ENCODE measurements around the gene KDR. TPM values are rescaled to one million over a fixed set of nuclear protein-coding genes. Genes with fewer than 3 reads are reported as not detected.

The KDR gene
- total RNA-seq, 5 donors from 2014 or later (not counting 1 experiment from before 2014, with no cell fraction given): 0.10 to 0.28 (median 0.23) TPM; not detected in 2

GRCh38 chr4:55125763-55126541 is 557 bp upstream of the KDR start:
- Mint-ChIP-seq H3K27me3 (peaks cover 34 to 41% of the 10 kb centered on the region in 2 donors), H3K4me3 (peak overlapping the region in 2 of 3 donors; percentile 9 to 45)

GRCh38 chr4:55124322-55125076 is 896 bp downstream of the KDR start:
- ATAC-seq (replicated peaks in 1 of 4): no peak
- H3K27me3 Mint-ChIP-seq: peaks cover 34 to 41% of the 10 kb centered on the region in 2 donors

More at GRCh38 chr4:55125763-55126541, 557 bp upstream of the KDR start:
- H3K27ac Mint-ChIP-seq: no peak overlapping the region
- 7% methylated on average over 30 of the region's 32 CpGs for WGBS (ENCODE audit: insufficient coverage)
- Histone ChIP-seq H3K36me3 (ENCODE audit: control insufficient read depth in 2 of 2, extremely low read depth in 1 of 2, insufficient read depth in 1 of 2, low read length in 1 of 2) (no peaks in the 10 kb centered on the region), H3K4me3 (ENCODE audit: control insufficient read depth in 1 of 2, extremely low read depth in 1 of 2, low read length in 1 of 2) (no peak overlapping the region), H3K4me1 (ENCODE audit: control insufficient read depth in 1 of 2, extremely low read depth in 1 of 2, insufficient read depth in 2 of 2, low read length in 2 of 2) (no peaks in the 10 kb centered on the region), H3K27me3 (replicated peaks in 1 of 2; ENCODE audit: control insufficient read depth in 2 of 2, extremely low read depth in 1 of 2, insufficient read depth in 2 of 2, low read length in 1 of 2) (peaks cover 22 to 23% of the 10 kb centered on the region in 2 experiments), H3K27ac (ENCODE audit: low read length) (no peak overlapping the region), H3K9me3 (no peaks in the 10 kb centered on the region)
- no peak for DNase-seq
- H3K4me1 Mint-ChIP-seq: peaks cover 0 to 14% (median 5%) of the 10 kb centered on the region in 3 donors
- peaks cover 0 to 3% (median 3%) of the 10 kb centered on the region in 3 donors for H3K9me3 Mint-ChIP-seq
- no peak for ATAC-seq (replicated peaks in 1 of 4)
- POLR2A ChIA-PET: no interaction called here
- no peaks in the 10 kb centered on the region for H3K36me3 Mint-ChIP-seq
- CTCF ChIA-PET: no interaction called here

GRCh38 chr4:55123791-55124190 is 1.6 kb downstream of the KDR start:
- H3K4me1 Mint-ChIP-seq: peaks cover 0 to 14% (median 5%) of the 10 kb centered on the region in 3 donors
- no peak overlapping the region for H3K4me3 ChIP-seq (ENCODE audit: control insufficient read depth in 1 of 2, extremely low read depth in 1 of 2, low read length in 1 of 2)
- H3K27me3 Mint-ChIP-seq: peaks cover 34 to 41% of the 10 kb centered on the region in 2 donors
- H3K27ac ChIP-seq (ENCODE audit: low read length): no peak overlapping the region
- no peak overlapping the region for H3K27ac Mint-ChIP-seq
- no peaks in the 10 kb centered on the region for H3K36me3 ChIP-seq (ENCODE audit: control insufficient read depth in 2 of 2, extremely low read depth in 1 of 2, insufficient read depth in 1 of 2, low read length in 1 of 2)
- peaks cover 0 to 3% (median 3%) of the 10 kb centered on the region in 3 donors for H3K9me3 Mint-ChIP-seq
- H3K36me3 Mint-ChIP-seq: no peaks in the 10 kb centered on the region
- no peak for DNase-seq
- POLR2A ChIA-PET: no interaction called here
- peaks cover 22 to 23% of the 10 kb centered on the region in 2 experiments for H3K27me3 ChIP-seq (replicated peaks in 1 of 2; ENCODE audit: control insufficient read depth in 2 of 2, extremely low read depth in 1 of 2, insufficient read depth in 2 of 2, low read length in 1 of 2)
- 50% methylated on average over 2 of the region's 6 CpGs for WGBS (ENCODE audit: insufficient coverage)
- CTCF ChIA-PET: no interaction called here
- no peaks in the 10 kb centered on the region for H3K4me1 ChIP-seq (ENCODE audit: control insufficient read depth in 1 of 2, extremely low read depth in 1 of 2, insufficient read depth in 2 of 2, low read length in 2 of 2)
- no peak for ATAC-seq (replicated peaks in 1 of 4)
- peak overlapping the region in 1 of 3 donors; percentile 22 for H3K4me3 Mint-ChIP-seq
- no peaks in the 10 kb centered on the region for H3K9me3 ChIP-seq

More at GRCh38 chr4:55124322-55125076, 896 bp downstream of the KDR start:
- CTCF ChIA-PET: no interaction called here
- no peaks in the 10 kb centered on the region for H3K36me3 Mint-ChIP-seq
- H3K27ac Mint-ChIP-seq: no peak overlapping the region
- Histone ChIP-seq H3K36me3 (ENCODE audit: control insufficient read depth in 2 of 2, extremely low read depth in 1 of 2, insufficient read depth in 1 of 2, low read length in 1 of 2) (no peaks in the 10 kb centered on the region), H3K4me3 (ENCODE audit: control insufficient read depth in 1 of 2, extremely low read depth in 1 of 2, low read length in 1 of 2) (no peak overlapping the region), H3K27me3 (replicated peaks in 1 of 2; ENCODE audit: control insufficient read depth in 2 of 2, extremely low read depth in 1 of 2, insufficient read depth in 2 of 2, low read length in 1 of 2) (peaks cover 22 to 23% of the 10 kb centered on the region in 2 experiments), H3K9me3 (no peaks in the 10 kb centered on the region), H3K27ac (ENCODE audit: low read length) (no peak overlapping the region), H3K4me1 (ENCODE audit: control insufficient read depth in 1 of 2, extremely low read depth in 1 of 2, insufficient read depth in 2 of 2, low read length in 2 of 2) (no peaks in the 10 kb centered on the region)
- H3K4me1 Mint-ChIP-seq: peaks cover 0 to 14% (median 5%) of the 10 kb centered on the region in 3 donors
- H3K9me3 Mint-ChIP-seq: peaks cover 0 to 3% (median 3%) of the 10 kb centered on the region in 3 donors
- H3K4me3 Mint-ChIP-seq: peak overlapping the region in 1 of 3 donors; percentile 22
- POLR2A ChIA-PET: no interaction called here
- 21% methylated on average over 31 of the region's 34 CpGs for WGBS (ENCODE audit: insufficient coverage)
- DNase-seq: no peak

DNA sequence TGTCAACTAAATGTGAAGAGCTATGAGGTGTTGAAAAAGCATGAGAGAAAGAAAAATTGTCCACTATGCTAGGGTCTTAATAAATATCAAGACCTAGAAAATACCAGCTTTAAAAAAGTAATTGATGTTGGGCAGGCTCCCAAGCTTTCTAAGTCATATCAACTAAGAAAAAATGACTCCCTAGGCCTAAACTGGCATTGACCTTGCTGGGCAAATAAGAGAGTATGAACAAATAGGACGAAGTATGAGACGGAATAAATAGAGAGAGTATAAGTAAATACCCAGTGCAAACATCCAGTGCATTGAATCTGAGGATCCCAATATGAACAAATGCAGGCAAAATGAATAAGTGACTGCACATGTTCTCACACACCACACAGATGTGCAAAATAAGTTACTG is 3.2 kb downstream of the KDR start:
- H3K27me3 ChIP-seq (replicated peaks in 1 of 2; ENCODE audit: control insufficient read depth in 2 of 2, extremely low read depth in 1 of 2, insufficient read depth in 2 of 2, low read length in 1 of 2): peaks cover 22 to 23% of the 10 kb centered on the region in 2 experiments
- H3K4me3 ChIP-seq (ENCODE audit: control insufficient read depth in 1 of 2, extremely low read depth in 1 of 2, low read length in 1 of 2): no peak overlapping the region
- ChIA-PET CTCF (no interaction called here), POLR2A (no interaction called here)
- H3K9me3 ChIP-seq: no peaks in the 10 kb centered on the region
- Mint-ChIP-seq H3K9me3 (no peaks in the 10 kb centered on the region), H3K36me3 (no peaks in the 10 kb centered on the region), H3K27me3 (peaks cover 30 to 36% of the 10 kb centered on the region in 2 donors), H3K4me1 (peaks cover 0 to 14% (median 5%) of the 10 kb centered on the region in 3 donors), H3K27ac (no peak overlapping the region), H3K4me3 (no peak overlapping the region)
- ATAC-seq (replicated peaks in 1 of 4) (no peak), DNase-seq (no peak)
- no CpG with 5 or more reads among the region's 2 CpGs for WGBS (ENCODE audit: insufficient coverage)
- no peak overlapping the region for H3K27ac ChIP-seq (ENCODE audit: low read length)
- no peaks in the 10 kb centered on the region for H3K4me1 ChIP-seq (ENCODE audit: control insufficient read depth in 1 of 2, extremely low read depth in 1 of 2, insufficient read depth in 2 of 2, low read length in 2 of 2)
- H3K36me3 ChIP-seq (ENCODE audit: control insufficient read depth in 2 of 2, extremely low read depth in 1 of 2, insufficient read depth in 1 of 2, low read length in 1 of 2): no peaks in the 10 kb centered on the region

DNA sequence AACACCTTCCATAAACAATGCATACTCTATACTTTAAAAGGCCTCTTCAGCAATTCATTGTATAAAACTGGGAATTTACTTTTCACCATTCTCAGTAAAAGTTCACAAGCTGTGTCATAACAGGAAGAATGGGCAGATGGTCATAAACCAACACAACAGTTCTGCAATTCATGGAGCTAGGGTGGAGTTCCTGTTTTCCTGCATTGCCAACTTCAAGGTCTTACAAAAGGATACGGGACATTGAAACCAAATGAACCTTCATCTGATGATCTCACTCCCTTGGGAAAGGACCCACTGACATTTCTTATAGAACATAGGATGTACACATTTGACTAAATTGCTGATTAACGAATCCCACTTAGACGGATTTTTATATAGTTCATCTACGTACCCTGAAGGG is 4.1 kb downstream of the KDR start:
- WGBS (ENCODE audit: insufficient coverage): no CpG with 5 or more reads among the region's 4 CpGs
- Histone ChIP-seq H3K9me3 (no peaks in the 10 kb centered on the region), H3K4me3 (ENCODE audit: control insufficient read depth in 1 of 2, extremely low read depth in 1 of 2, low read length in 1 of 2) (no peak overlapping the region), H3K4me1 (ENCODE audit: control insufficient read depth in 1 of 2, extremely low read depth in 1 of 2, insufficient read depth in 2 of 2, low read length in 2 of 2) (no peaks in the 10 kb centered on the region), H3K27ac (ENCODE audit: low read length) (no peak overlapping the region), H3K27me3 (replicated peaks in 1 of 2; ENCODE audit: control insufficient read depth in 2 of 2, extremely low read depth in 1 of 2, insufficient read depth in 2 of 2, low read length in 1 of 2) (peaks cover 17 to 20% of the 10 kb centered on the region in 2 experiments), H3K36me3 (ENCODE audit: control insufficient read depth in 2 of 2, extremely low read depth in 1 of 2, insufficient read depth in 1 of 2, low read length in 1 of 2) (no peaks in the 10 kb centered on the region)
- H3K4me1 Mint-ChIP-seq: peaks cover 0 to 10% (median 5%) of the 10 kb centered on the region in 3 donors
- no peaks in the 10 kb centered on the region for H3K36me3 Mint-ChIP-seq
- no peaks in the 10 kb centered on the region for H3K9me3 Mint-ChIP-seq
- CTCF ChIA-PET: no interaction called here
- no peak for ATAC-seq (replicated peaks in 1 of 4)
- H3K27me3 Mint-ChIP-seq: peaks cover 23 to 32% of the 10 kb centered on the region in 2 donors
- POLR2A ChIA-PET: no interaction called here
- H3K27ac Mint-ChIP-seq: no peak overlapping the region
- DNase-seq: no peak
- H3K4me3 Mint-ChIP-seq: no peak overlapping the region

DNA sequence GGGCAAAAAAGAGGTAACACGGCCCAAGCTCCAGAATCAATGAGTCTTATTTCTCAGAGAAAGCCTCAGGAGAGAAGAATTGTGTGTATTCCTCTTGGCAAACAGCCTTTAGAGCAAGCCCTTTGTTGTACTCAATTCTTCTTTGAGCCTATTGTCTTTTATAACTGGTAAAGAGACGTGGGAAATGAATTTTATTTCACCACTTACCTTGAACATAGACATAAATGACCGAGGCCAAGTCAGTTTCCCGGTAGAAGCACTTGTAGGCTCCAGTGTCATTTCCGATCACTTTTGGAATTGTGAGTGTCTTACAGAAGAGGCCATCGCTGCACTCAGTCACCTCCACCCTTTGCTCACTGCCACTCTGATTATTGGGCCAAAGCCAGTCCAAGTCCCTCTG is 7.0 kb downstream of the KDR start:
- peaks cover 0 to 25% of the 10 kb centered on the region in 2 donors for H3K27me3 Mint-ChIP-seq
- Histone ChIP-seq H3K4me1 (ENCODE audit: control insufficient read depth in 1 of 2, extremely low read depth in 1 of 2, insufficient read depth in 2 of 2, low read length in 2 of 2) (no peaks in the 10 kb centered on the region), H3K36me3 (ENCODE audit: control insufficient read depth in 2 of 2, extremely low read depth in 1 of 2, insufficient read depth in 1 of 2, low read length in 1 of 2) (no peaks in the 10 kb centered on the region), H3K27ac (ENCODE audit: low read length) (no peak overlapping the region), H3K9me3 (no peaks in the 10 kb centered on the region), H3K27me3 (replicated peaks in 1 of 2; ENCODE audit: control insufficient read depth in 2 of 2, extremely low read depth in 1 of 2, insufficient read depth in 2 of 2, low read length in 1 of 2) (peaks cover 0 to 2% of the 10 kb centered on the region in 2 experiments), H3K4me3 (ENCODE audit: control insufficient read depth in 1 of 2, extremely low read depth in 1 of 2, low read length in 1 of 2) (no peak overlapping the region)
- no peaks in the 10 kb centered on the region for H3K36me3 Mint-ChIP-seq
- H3K4me1 Mint-ChIP-seq: no peaks in the 10 kb centered on the region
- DNase-seq: no peak
- ChIA-PET POLR2A (no interaction called here), CTCF (no interaction called here)
- no peak for ATAC-seq (replicated peaks in 1 of 4)
- H3K4me3 Mint-ChIP-seq: no peak overlapping the region
- no peak overlapping the region for H3K27ac Mint-ChIP-seq
- WGBS (ENCODE audit: insufficient coverage): no CpG with 5 or more reads among the region's 6 CpGs
- H3K9me3 Mint-ChIP-seq: no peaks in the 10 kb centered on the region

All from T-cell (primary cell).